NOMO-1 treated with DMSO at 0.1 percent for 48 hours (cell line): ENCODE data around the gene HHIP.
A peak's percentile ranks its signal among the peaks of the same experiment; 100 is the strongest.

ENCODE experiments used
- DNase-seq: peaks from one replicate; lab custom pipeline; 2025; ENCODE audit not compliant: unreplicated experiment; lab: John Stamatoyannopoulos, UW

The HHIP gene

GRCh38 chr4:144703494-144703893 is 57.5 kb downstream of the HHIP start:
- DNase-seq = no peak

GRCh38 chr4:144705601-144706590 is 59.9 kb downstream of the HHIP start:
- DNase-seq = no peak

DNA sequence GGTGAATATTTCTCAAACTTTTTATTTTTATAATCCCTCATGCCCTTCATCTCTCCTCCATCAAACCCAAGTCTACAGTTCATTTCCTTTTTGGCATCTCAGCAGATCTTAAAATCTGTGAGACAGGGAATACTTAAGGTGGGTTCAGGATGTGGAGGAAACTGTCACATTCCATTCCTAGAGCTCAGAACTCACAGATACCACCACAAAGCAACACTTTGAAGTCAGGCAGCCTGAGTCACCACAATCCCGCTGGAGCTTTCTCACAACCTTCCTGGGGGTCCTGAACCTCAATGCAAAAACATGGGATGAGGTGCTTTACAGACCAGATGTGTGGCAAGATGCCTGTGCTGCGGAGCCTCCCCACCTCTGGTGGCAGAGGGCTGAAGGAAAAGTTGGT is 63.2 kb downstream of the HHIP start:
- no peak for DNase-seq

- no peak for DNase-seq
Observed at GRCh38 chr4:144709793-144710525, 64.0 kb downstream of the HHIP start.

DNA sequence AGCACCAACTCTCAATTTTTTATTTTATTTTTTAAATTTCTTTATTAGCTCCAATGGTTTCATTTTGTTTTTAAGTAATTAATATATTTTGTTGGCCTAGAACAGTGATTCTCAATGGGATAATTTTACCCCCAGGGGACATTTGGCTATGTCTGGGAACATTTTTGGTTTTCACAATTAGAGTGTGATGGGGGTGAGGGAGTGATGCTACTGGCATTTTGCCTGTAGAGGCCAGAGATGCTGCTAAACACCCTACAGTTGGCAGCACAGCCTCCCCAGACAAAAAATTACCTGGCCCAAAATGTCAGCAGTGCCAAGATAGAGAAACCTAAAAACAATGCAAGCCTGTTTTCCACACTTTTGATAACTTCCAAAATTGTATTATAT is 64.6 kb downstream of the HHIP start:
- no peak for DNase-seq

DNA sequence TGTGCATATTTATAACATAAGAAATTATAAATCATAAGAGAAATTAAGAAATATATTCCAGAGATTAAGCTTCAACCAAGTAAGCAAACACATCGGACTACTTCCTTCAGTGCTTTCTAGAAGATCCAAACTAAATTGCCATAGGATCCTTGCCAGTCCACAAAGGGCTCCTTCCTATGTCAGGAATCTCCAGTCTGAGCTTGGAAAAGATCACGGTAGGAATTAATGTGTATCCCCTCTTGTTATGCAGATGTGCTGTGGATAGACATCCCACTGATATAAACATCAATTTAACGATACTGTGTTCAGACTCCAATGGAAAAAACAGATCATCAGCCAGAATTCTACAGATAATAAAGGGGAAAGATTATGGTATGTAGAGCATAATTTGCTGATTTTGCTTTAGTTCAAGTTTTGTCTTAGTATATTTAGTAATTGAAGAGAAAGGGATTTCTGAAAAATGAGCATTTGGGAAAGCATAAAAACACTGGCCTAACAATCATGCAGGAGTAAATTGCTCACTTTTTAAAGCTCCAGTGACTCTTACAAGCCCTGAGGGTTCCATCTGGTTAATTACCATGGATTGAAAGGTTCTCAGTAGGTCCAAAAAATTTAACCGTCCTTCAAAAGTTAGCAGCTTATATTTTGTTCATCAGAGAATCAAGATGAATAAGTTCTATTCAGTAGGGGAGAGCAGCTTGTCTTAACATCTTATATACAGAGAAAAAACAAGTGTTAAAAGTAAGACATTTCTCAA is 65.9 kb downstream of the HHIP start:
- no peak for DNase-seq

DNA sequence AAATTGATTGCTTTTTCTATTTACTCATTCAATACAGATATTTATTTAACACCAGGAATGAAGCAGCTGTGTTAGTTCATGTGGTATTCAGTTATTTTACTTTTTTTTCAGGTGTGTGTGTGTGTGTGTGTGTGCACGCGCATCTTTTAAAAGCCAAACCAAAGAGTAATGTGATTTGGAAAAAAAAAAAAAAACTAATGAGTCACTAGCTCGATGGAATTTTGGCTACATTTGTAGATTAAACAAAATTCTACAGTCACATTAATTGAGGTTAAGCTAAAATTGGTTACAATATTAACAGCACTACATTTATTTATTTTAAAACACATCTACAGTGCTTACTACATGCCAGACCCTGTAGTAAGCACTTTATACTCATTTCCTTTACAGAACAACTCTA is 66.8 kb downstream of the HHIP start:
- no peak for DNase-seq

DNA sequence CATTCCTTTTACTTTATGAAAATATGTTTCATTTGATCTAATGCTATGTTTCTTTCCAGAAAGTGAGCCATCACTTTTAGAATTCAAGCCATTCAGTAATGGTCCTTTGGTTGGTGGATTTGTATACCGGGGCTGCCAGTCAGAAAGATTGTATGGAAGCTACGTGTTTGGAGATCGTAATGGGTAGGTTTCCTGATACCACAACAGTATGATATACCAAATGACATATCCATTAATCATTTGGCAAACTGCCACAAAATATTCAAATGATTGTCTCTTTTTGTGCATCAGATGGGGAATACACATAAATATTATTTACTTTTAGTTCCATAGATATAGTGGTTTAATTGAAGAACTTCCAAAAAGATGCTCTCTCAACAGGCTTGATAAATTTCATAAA is 68.2 kb downstream of the HHIP start:
- DNase-seq = no peak

DNA sequence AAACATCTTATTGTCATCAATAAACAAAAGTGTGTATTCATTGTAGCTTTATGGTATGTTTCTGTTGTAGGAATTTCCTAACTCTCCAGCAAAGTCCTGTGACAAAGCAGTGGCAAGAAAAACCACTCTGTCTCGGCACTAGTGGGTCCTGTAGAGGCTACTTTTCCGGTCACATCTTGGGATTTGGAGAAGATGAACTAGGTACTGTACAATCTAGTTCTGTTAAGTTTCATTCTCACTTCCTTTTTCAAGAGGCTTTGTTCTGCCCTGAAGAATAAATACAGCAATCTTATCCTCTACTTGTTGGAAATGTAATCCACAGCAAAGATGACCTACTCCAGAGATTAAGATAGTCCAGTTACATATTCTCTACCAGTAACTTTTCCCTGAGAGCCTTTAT is 69.3 kb downstream of the HHIP start:
- DNase-seq = peak; percentile 71

DNA sequence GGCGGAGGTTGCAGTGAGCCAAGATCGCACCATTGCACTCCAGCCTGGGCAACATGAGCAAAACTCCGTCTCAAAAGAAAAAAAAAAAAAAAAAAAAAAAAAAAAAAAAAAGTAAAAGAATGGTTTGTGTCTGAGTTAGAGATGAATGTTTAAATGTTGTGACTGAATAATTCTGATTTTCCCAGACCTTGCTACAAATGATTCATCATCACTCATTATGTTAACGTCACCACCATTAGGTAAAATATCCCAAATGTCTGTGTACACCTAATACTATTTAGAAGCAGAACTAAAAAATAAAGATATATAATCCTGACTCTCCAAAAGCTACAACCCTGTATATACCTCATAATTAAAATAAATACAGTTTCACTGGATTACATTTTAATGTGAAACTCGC is 70.8 kb downstream of the HHIP start:
- DNase-seq = no peak

GRCh38 chr4:144718958-144719512 is 73.1 kb downstream of the HHIP start:
- DNase-seq = no peak

- DNase-seq = no peak
Observed at GRCh38 chr4:144720491-144720890, 74.5 kb downstream of the HHIP start.

DNA sequence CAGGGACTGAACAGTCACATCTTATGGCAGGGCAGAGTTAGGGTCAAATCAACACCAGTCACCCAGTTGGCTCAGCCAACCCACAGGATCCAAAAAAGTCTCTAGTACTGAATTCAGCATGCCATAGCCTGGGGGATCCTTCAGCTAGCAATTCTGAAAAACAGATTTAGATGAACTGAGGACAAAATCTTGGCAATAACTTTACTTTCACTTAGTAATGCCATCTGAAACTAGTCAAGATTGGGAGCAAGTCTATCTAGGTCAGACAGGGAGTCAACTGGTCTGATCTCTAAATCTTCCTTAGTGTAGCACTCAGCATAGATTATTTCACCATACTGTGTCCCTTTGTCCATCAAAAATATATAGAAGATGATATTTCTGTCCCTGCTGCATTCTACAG is 76.0 kb downstream of the HHIP start:
- no peak for DNase-seq

DNA sequence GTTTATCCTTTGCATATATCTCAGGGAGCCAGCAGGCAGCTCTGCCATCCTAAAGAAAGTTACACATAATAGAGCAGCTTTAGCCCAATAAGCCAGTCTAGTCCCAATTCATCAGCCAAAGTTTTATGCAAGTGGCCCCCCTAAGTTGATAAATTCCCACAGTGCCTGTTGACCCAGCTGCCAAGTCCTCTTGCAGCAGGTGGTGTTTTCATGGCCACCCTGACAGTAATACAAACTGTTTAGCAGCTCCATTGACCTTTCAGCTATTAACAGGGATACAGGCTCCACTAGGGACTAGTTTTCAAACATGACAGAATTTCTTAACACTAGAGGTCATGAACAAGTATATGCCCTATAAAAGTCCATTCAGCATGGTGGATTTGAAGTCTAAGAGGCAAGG is 77.5 kb downstream of the HHIP start:
- no peak for DNase-seq

- no peak for DNase-seq
Observed at GRCh38 chr4:144729175-144729574, 83.2 kb downstream of the HHIP start.

DNA sequence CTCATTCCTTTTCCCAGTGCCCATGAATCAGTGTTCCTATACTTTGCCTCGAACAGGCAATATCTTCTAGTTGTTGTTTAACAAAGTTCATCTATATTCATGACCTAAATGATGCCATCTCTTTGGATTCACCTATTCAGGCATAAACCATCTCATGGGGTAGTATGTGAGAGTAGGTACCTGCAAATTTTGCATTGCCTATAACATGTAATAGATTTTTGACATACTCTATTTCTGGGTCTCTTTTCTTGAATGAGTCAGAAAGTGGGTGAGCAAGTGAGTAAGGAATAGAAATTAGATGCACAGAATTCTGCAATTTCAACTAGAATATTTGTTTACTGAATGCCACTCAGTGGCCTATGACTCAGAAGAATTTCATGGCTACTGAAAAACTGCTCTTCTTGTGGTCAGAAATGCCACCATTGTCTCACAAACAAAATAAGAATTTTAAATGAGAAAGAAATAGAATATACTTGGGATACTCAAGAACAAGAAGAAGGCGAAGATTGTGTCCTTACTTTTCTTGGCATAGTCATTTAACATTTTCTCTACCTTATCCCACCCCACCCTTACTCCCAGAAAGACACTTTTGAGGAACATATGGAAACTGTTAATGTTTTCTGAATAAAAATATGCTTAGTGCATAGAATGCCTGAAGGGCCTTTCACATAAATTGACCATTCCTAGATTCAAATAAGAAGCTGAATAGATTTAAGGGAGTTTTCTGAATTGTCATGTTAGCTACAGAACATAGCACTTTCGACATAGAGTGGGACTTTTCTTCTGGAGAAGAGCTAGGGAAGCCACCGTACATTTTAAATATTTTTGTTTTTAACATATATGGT is 86.8 kb downstream of the HHIP start:
- no peak for DNase-seq

GRCh38 chr4:144733566-144733965 is 87.6 kb downstream of the HHIP start:
- no peak for DNase-seq

GRCh38 chr4:144734522-144734921 is 88.6 kb downstream of the HHIP start:
- no peak for DNase-seq

DNA sequence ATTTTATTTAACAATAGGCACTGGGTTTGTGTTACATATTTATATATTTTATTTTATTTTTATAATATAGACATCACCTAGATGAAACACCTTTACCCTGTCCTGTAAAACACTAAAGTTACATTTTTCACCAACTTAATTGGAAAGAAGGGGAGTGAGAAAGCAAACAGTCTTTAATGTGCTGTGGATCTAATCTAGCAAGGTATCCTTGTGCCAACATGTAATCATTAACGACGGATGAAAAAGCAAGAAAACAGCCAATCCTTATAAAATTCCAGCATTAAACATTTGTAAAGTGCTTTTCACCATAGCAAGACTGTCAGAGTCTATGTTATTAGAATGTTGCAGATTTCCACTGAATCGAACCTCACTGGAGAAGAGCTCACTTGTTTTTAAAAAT is 92.7 kb downstream of the HHIP start:
- DNase-seq = no peak

DNA sequence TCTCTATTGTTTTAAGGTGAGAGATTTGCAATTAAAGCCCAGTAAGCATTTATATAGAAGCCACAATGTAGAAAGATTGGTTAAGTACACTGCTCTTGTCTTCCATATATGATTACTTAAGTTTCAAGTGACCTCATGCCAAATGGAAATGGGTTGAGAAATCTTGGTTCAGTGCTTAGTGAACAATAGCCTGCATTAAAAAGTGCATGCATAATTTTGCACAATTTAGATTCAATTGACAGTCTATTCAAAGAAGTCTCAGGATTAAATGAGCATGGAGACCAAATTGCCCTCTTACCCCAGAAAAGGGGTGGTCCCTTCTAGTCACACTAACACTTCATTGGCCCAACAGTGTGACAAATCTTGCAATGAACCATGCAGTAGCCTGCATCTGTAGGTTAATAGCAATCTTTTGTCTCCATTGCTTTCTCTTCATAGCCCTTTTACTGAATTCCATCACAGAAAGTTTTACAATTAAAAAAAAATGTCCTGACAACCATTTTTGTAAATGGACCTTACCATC is 93.6 kb downstream of the HHIP start:
- DNase-seq = no peak
